Measurements from ENCODE around the gene RAPGEF5. TPM values are rescaled to one million over a fixed set of nuclear protein-coding genes. Genes with fewer than 3 reads are reported as not detected.

Gene RAPGEF5
- polyA plus RNA-seq, 1 donor: 29.8 TPM

GRCh38 chr7:22380333-22380732 is 23.4 kb upstream of the RAPGEF5 start:
- WGBS (ENCODE audit: insufficient coverage, low lambda C conversion rate): 100% methylated on average over 1 of the region's 2 CpGs

GRCh38 chr7:22378199-22378980 is 21.4 kb upstream of the RAPGEF5 start:
- H3K27me3 ChIP-seq (ENCODE audit: control insufficient read depth, insufficient read depth, low read length): no peaks in the 10 kb centered on the region
- H3K4me1 ChIP-seq (ENCODE audit: control insufficient read depth, insufficient read depth, low read length): peaks cover 11% of the 10 kb centered on the region
- DNase-seq: peak; percentile 24 to 65
- no peaks in the 10 kb centered on the region for H3K9me3 ChIP-seq (ENCODE audit: control insufficient read depth, low read depth, low read length)
- no CpG with 5 or more reads among the region's 7 CpGs for WGBS (ENCODE audit: insufficient coverage, low lambda C conversion rate)
- no peak overlapping the region for H3K4me3 ChIP-seq (ENCODE audit: low read length)
- no peaks in the 10 kb centered on the region for H3K36me3 ChIP-seq (ENCODE audit: control insufficient read depth, insufficient read depth, low read length)
- H3K27ac ChIP-seq (ENCODE audit: low read length): no peak overlapping the region

More at GRCh38 chr7:22380333-22380732, 23.4 kb upstream of the RAPGEF5 start:
- H3K27ac ChIP-seq (ENCODE audit: low read length): no peak overlapping the region
- no peak overlapping the region for H3K4me3 ChIP-seq (ENCODE audit: low read length)
- H3K36me3 ChIP-seq (ENCODE audit: control insufficient read depth, insufficient read depth, low read length): no peaks in the 10 kb centered on the region
- peaks cover 11% of the 10 kb centered on the region for H3K4me1 ChIP-seq (ENCODE audit: control insufficient read depth, insufficient read depth, low read length)
- no peaks in the 10 kb centered on the region for H3K9me3 ChIP-seq (ENCODE audit: control insufficient read depth, low read depth, low read length)
- H3K27me3 ChIP-seq (ENCODE audit: control insufficient read depth, insufficient read depth, low read length): no peaks in the 10 kb centered on the region
- no peak for DNase-seq

DNA sequence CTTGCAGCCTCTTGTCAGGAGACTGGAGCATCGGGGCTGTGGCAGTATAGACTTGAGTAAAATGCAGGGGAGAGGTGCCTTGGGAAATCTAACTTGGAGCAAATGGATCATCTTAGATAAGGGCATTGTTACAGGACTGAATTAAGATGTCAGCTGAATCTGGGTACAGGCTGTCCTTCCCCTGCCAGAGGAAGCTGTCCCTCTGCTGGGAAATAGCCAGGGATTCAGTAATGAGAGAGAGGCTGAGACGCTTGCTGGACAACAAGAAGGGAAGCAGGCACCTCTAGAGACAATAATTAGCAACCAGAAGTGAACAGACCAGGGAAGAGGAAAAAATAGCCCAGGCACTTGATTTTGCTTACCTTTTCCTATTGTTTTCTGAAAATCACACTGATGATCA is 20.7 kb upstream of the RAPGEF5 start:
- Histone ChIP-seq H3K4me1 (ENCODE audit: control insufficient read depth, insufficient read depth, low read length) (peaks cover 11% of the 10 kb centered on the region), H3K9me3 (ENCODE audit: control insufficient read depth, low read depth, low read length) (no peaks in the 10 kb centered on the region), H3K27ac (ENCODE audit: low read length) (no peak overlapping the region), H3K27me3 (ENCODE audit: control insufficient read depth, insufficient read depth, low read length) (no peaks in the 10 kb centered on the region), H3K36me3 (ENCODE audit: control insufficient read depth, insufficient read depth, low read length) (no peaks in the 10 kb centered on the region), H3K4me3 (ENCODE audit: low read length) (no peak overlapping the region)
- DNase-seq: no peak
- no CpG with 5 or more reads among the region's 2 CpGs for WGBS (ENCODE audit: insufficient coverage, low lambda C conversion rate)

GRCh38 chr7:22375359-22376048 is 18.6 kb upstream of the RAPGEF5 start:
- Histone ChIP-seq H3K9me3 (ENCODE audit: control insufficient read depth, low read depth, low read length) (no peaks in the 10 kb centered on the region), H3K27ac (ENCODE audit: low read length) (no peak overlapping the region), H3K4me1 (ENCODE audit: control insufficient read depth, insufficient read depth, low read length) (peaks cover 11% of the 10 kb centered on the region), H3K4me3 (ENCODE audit: low read length) (no peak overlapping the region), H3K27me3 (ENCODE audit: control insufficient read depth, insufficient read depth, low read length) (no peaks in the 10 kb centered on the region), H3K36me3 (ENCODE audit: control insufficient read depth, insufficient read depth, low read length) (no peaks in the 10 kb centered on the region)
- DNase-seq: no peak
- WGBS (ENCODE audit: insufficient coverage, low lambda C conversion rate): no CpG with 5 or more reads among the region's 2 CpGs

- WGBS (ENCODE audit: insufficient coverage, low lambda C conversion rate): no CpG with 5 or more reads among the region's 2 CpGs
- DNase-seq: no peak
- Histone ChIP-seq H3K4me3 (ENCODE audit: low read length) (no peak overlapping the region), H3K27ac (ENCODE audit: low read length) (no peak overlapping the region), H3K27me3 (ENCODE audit: control insufficient read depth, insufficient read depth, low read length) (no peaks in the 10 kb centered on the region), H3K36me3 (ENCODE audit: control insufficient read depth, insufficient read depth, low read length) (no peaks in the 10 kb centered on the region), H3K9me3 (ENCODE audit: control insufficient read depth, low read depth, low read length) (no peaks in the 10 kb centered on the region), H3K4me1 (ENCODE audit: control insufficient read depth, insufficient read depth, low read length) (peaks cover 11% of the 10 kb centered on the region)
Observed at GRCh38 chr7:22373911-22374310, 17.0 kb upstream of the RAPGEF5 start.

- no peaks in the 10 kb centered on the region for H3K36me3 ChIP-seq (ENCODE audit: control insufficient read depth, insufficient read depth, low read length)
- WGBS (ENCODE audit: insufficient coverage, low lambda C conversion rate): 40% methylated on average over 1 of the region's 3 CpGs
- no peaks in the 10 kb centered on the region for H3K27me3 ChIP-seq (ENCODE audit: control insufficient read depth, insufficient read depth, low read length)
- no peak overlapping the region for H3K4me3 ChIP-seq (ENCODE audit: low read length)
- peaks cover 7% of the 10 kb centered on the region for H3K4me1 ChIP-seq (ENCODE audit: control insufficient read depth, insufficient read depth, low read length)
- no peak overlapping the region for H3K27ac ChIP-seq (ENCODE audit: low read length)
- H3K9me3 ChIP-seq (ENCODE audit: control insufficient read depth, low read depth, low read length): no peaks in the 10 kb centered on the region
- DNase-seq: no peak
Observed at GRCh38 chr7:22373388-22373787, 16.4 kb upstream of the RAPGEF5 start.

GRCh38 chr7:22372863-22373262 is 15.9 kb upstream of the RAPGEF5 start:
- Histone ChIP-seq H3K27ac (ENCODE audit: low read length) (no peak overlapping the region), H3K4me3 (ENCODE audit: low read length) (no peak overlapping the region), H3K4me1 (ENCODE audit: control insufficient read depth, insufficient read depth, low read length) (peaks cover 4% of the 10 kb centered on the region), H3K27me3 (ENCODE audit: control insufficient read depth, insufficient read depth, low read length) (no peaks in the 10 kb centered on the region), H3K9me3 (ENCODE audit: control insufficient read depth, low read depth, low read length) (no peaks in the 10 kb centered on the region), H3K36me3 (ENCODE audit: control insufficient read depth, insufficient read depth, low read length) (no peaks in the 10 kb centered on the region)
- peak in 1 of 2 donors; percentile 39 for DNase-seq
- no CpG with 5 or more reads among the region's 6 CpGs for WGBS (ENCODE audit: insufficient coverage, low lambda C conversion rate)

GRCh38 chr7:22371878-22372277 is 14.9 kb upstream of the RAPGEF5 start:
- Histone ChIP-seq H3K4me3 (ENCODE audit: low read length) (no peak overlapping the region), H3K27ac (ENCODE audit: low read length) (no peak overlapping the region), H3K9me3 (ENCODE audit: control insufficient read depth, low read depth, low read length) (no peaks in the 10 kb centered on the region), H3K36me3 (ENCODE audit: control insufficient read depth, insufficient read depth, low read length) (no peaks in the 10 kb centered on the region), H3K4me1 (ENCODE audit: control insufficient read depth, insufficient read depth, low read length) (no peaks in the 10 kb centered on the region), H3K27me3 (ENCODE audit: control insufficient read depth, insufficient read depth, low read length) (no peaks in the 10 kb centered on the region)
- no peak for DNase-seq

- H3K27ac ChIP-seq (ENCODE audit: low read length): no peak overlapping the region
- H3K4me3 ChIP-seq (ENCODE audit: low read length): no peak overlapping the region
- DNase-seq: no peak
- H3K36me3 ChIP-seq (ENCODE audit: control insufficient read depth, insufficient read depth, low read length): no peaks in the 10 kb centered on the region
- no peaks in the 10 kb centered on the region for H3K9me3 ChIP-seq (ENCODE audit: control insufficient read depth, low read depth, low read length)
- WGBS (ENCODE audit: insufficient coverage, low lambda C conversion rate): no CpG with 5 or more reads among the region's 2 CpGs
- peaks cover under 1% of the 10 kb centered on the region for H3K4me1 ChIP-seq (ENCODE audit: control insufficient read depth, insufficient read depth, low read length)
- H3K27me3 ChIP-seq (ENCODE audit: control insufficient read depth, insufficient read depth, low read length): no peaks in the 10 kb centered on the region
Observed at GRCh38 chr7:22364900-22365299, 7.9 kb upstream of the RAPGEF5 start.

DNA sequence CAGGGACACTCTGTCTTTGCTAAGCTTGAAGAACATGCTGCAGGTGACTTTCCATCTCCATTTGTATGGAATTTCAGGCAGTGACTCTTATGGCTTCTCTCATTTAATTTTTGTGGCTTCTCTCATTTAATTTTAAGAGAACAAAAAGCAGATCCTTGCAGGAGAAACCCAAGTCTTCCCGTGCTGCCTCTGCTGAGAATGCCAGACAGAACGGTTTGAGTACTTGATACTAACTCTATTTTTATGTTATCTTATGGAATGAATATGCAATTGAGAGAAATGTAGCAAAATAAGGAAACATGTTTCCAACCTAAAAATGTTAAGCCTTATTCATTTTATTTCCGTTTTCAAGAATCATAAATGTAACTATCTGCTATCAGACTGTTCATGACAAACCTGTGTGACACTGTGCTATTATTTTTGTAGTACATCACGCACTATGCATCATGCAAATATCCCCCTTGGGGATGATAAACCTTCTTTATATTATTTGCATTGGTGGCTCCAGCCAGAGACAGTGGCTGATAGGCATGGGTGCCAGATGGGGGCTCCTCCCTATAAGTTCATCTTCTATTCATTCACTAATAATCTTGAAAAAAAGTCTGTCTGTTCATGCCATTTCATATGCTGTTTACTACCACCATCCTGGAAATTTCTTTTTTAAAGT is 6.9 kb upstream of the RAPGEF5 start:
- DNase-seq: no peak
- Histone ChIP-seq H3K27me3 (ENCODE audit: control insufficient read depth, insufficient read depth, low read length) (no peaks in the 10 kb centered on the region), H3K4me1 (ENCODE audit: control insufficient read depth, insufficient read depth, low read length) (peaks cover 9% of the 10 kb centered on the region), H3K36me3 (ENCODE audit: control insufficient read depth, insufficient read depth, low read length) (no peaks in the 10 kb centered on the region), H3K27ac (ENCODE audit: low read length) (no peak overlapping the region), H3K9me3 (ENCODE audit: control insufficient read depth, low read depth, low read length) (no peaks in the 10 kb centered on the region), H3K4me3 (ENCODE audit: low read length) (no peak overlapping the region)
- WGBS (ENCODE audit: insufficient coverage, low lambda C conversion rate): 80% methylated on average over 2 of the region's 4 CpGs

Measured in large intestine (tissue), 3 donors.